GM13976 (cell line): ENCODE measurements around the gene KLHL29.

ENCODE experiments used
- DNase-seq: peaks from one replicate; pipeline ENCODE4 v3.0.0; 2012; ENCODE audit warnings: low spot score
- in situ Hi-C: fragments of 300-500 bp; cut with MboI; formaldehyde crosslinking; loops from one replicate; pipeline ENCODE4 v1.12.0; 2022; ENCODE audit warnings: low sequenced_read_pairs, mixed read lengths, inconsistent platforms; ENCODE audit not compliant: unreplicated experiment
- TF ChIP-seq, protein P1 (sequence below): IDR thresholded peaks from 2 replicates; pipeline ENCODE4 v1.5.1; 2012; ENCODE audit warnings: borderline replicate concordance, mild to moderate bottlenecking; ENCODE audit not compliant: insufficient read depth; ENCODE audit errors: extremely low read depth, missing control alignments, control extremely low read depth

The KLHL29 gene

DNA sequence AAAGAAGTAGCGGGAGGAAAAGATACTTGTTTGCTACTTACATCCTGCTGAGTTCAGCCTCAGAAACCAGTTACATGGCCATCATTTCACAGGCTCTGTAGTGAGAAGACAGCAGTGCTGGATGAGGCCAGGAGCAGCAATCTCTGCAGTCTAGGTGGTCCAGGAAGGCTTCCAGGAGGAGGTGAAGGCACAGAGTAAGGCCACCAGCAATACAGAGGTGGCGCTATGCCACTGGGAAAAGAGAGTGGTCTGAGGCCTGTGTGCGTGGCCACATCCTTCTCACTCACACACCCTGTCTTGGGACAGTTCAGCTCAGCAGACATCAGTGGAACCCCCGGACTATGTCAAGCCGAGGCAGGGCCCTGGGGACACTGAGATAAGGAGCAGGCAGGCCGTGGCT is 162.7 kb downstream of the KLHL29 start:
- TF ChIP-seq, protein P1, sequence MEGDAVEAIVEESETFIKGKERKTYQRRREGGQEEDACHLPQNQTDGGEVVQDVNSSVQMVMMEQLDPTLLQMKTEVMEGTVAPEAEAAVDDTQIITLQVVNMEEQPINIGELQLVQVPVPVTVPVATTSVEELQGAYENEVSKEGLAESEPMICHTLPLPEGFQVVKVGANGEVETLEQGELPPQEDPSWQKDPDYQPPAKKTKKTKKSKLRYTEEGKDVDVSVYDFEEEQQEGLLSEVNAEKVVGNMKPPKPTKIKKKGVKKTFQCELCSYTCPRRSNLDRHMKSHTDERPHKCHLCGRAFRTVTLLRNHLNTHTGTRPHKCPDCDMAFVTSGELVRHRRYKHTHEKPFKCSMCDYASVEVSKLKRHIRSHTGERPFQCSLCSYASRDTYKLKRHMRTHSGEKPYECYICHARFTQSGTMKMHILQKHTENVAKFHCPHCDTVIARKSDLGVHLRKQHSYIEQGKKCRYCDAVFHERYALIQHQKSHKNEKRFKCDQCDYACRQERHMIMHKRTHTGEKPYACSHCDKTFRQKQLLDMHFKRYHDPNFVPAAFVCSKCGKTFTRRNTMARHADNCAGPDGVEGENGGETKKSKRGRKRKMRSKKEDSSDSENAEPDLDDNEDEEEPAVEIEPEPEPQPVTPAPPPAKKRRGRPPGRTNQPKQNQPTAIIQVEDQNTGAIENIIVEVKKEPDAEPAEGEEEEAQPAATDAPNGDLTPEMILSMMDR, result no peak
- in situ Hi-C loops, result no loop called here
- DNase-seq, result no peak

DNA sequence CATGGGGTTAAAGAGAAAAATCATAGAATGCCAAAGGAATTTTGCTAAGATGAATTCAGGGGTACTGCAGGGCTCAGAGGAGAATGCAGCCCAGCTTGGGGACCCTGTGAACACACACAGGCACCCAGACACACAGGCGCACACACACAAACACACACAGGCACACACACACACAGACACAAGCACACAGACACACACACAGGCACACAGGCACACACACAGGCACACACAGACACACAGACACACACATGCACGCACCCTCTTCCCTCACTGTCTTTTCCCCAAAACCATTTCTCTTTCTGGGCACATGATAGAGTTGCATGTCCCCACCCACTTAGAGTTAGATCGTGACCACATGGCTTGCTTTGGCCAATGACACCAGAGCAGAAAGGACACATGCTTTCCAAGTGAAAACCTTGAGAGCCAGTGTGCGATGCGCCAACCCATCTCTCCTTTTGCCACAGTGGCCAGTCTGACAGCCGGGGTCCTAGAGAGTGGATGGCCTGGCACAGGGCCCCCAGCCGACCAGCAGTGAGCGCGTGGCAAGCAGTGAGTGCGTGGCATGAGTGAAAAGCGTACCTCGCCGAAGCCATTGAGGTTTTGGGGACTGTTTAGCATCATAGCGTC is 163.3 kb downstream of the KLHL29 start:
- no peak for DNase-seq
- TF ChIP-seq, protein P1, result no peak
- in situ Hi-C loops, result no loop called here

DNA sequence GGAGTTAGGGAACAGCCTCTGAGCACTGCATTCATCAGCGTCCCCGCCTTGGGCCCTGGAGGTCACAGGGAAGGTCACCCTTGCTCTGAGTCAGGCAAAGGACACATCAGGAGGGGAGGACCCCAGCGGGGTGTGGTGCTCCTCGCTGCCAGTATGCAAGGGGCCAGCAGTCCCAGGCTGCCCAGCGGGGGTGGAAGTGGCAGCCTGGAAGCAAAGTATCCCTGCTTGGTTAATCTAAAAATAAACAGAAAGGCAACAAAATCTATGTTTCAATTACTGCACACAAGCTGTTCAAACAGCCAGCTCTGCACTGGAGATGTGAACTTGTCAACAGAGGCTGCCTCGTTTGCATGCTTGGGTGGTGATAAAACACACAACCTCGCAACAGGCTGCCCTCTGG is 164.1 kb downstream of the KLHL29 start:
- TF ChIP-seq, protein P1, result no peak
- no peak for DNase-seq
- in situ Hi-C loops, result no loop called here

DNA sequence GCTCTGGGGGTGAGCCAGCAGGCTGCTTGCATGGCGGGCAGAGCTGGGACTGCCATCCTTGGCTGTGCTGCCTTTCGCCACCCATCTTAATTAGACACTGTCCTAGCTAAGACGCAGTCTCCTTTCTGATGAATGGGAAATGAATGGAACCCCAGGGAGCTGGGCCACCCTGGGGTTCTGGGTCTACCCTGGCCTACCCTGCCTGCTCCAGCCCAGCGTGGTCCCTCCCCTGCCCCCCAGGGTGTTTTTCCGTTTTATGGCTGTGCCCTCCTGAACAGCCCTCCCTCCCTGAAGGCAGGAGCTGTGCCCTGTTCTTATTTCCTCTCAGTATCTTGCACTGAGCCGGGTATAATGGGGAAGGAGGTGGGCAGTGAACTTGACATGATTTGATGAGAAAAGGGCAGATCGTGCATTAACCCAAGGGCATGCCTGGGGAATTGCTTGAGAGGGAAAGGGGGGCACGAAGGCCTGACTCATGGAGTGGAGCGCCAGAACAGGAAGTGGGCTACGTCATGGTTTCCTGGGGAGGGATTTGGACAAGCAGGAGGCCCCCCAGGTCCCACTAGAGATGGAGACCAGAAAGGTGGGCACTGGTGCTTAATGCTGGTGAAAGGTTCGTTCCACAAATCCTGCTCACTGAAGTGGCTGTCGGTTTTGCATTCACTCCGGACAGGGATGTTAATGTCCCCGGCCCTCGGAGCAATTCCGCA is 165.0 kb downstream of the KLHL29 start:
- TF ChIP-seq, protein P1, result no peak
- no peak for DNase-seq
- in situ Hi-C loops, result no loop called here

DNA sequence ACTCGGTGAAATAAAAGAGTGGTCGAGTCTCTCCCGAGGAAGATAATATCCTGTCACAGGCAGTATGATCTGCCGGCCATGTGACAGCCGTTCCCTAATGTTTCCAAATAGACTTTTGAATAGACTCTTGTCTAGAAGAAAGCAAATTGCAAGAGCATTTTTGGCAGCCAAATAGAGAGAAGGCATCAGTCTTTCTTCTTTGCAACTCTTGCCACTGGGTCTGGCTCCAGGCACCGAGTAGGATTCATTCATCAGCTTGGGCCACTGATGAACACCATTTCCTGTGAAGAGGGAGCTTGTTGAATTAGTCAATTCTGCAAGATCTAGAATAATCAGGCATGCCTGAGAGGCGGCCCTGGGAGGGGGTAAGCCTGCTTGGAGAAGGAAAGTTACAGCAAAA is 165.6 kb downstream of the KLHL29 start:
- in situ Hi-C loops, result no loop called here
- TF ChIP-seq, protein P1, result no peak
- no peak for DNase-seq

DNA sequence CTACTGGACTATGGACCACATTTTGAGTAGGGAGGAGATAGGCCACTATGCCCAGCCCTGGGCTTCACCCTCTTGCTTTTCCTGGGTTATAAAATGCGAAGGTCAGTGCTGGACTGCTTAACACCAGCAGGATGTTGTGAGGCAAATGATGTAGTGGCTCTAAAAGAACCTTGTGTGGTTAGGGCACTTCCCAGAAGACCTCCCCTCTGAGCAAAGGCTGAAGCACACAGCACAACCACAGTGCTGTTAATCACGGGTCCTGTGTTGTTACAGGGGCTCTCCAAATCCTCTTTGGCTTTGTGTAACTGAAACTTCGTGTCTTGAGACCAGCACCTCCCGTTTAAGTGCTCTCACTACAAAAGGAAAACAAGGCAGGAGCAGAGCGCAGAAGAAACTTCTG is 166.9 kb downstream of the KLHL29 start:
- TF ChIP-seq, protein P1, result no peak
- in situ Hi-C loops, result no loop called here
- DNase-seq, result no peak
